Lower leg skin (tissue), 4 donors: ENCODE results near the gene JRKL. TPM values are rescaled to one million over a fixed set of nuclear protein-coding genes. Genes with fewer than 3 reads are reported as not detected.
"Not testable (repeated sequence)": the region's sequence is repeated elsewhere in the genome, so short reads cannot be mapped to it uniquely, and the experiment has no call there.

Experiments used
- DNase-seq, 2 donors: peaks; one replicate each; pipeline ENCODE4 v3.0.0-alpha.2; 2019; ENCODE audit warnings: low spot score in 2 of 2
- H3K4me3 ChIP-seq: fragments of 200-600 bp; sonication (generic); 2 replicates; pipeline ENCODE4 v1.5.1; 2017; ENCODE audit warnings: mild to moderate bottlenecking, low read depth; ENCODE audit not compliant: poor library complexity, severe bottlenecking
- POLR2A ChIP-seq, 2 donors: fragments of 450-650 bp; IDR thresholded peaks; one replicate each; pipeline ENCODE4 v1.6.1; 2016 to 2017; ENCODE audit warnings: antibody characterized with exemption in 2 of 2, mild to moderate bottlenecking in 1 of 2, moderate library complexity in 1 of 2
- WGBS, 2 donors: methylation state at CpG; one replicate each; pipeline ENCODE4 v1.1.5; 2018; 5-methylcytosine and 5-hydroxymethylcytosine counted together
- intact Hi-C: fragments of 100-400 bp; cut with DNase I; formaldehyde crosslinking; loops from one replicate; pipeline ENCODE4 v1.15.0; 2023; ENCODE audit warnings: low total_unique reads
- total RNA-seq, 4 donors: library from RNA; depleted of rRNA; stranded (reverse); fragments of >200 nt; gene quantifications; one replicate each; pipeline ENCODE4 v1.1.0, GENCODE V29; 2016
- TF ChIP-seq, protein P1 (sequence below), 3 donors: fragments of 450-650 bp; IDR thresholded peaks; one replicate each; pipeline ENCODE4 v1.5.1; 2016; ENCODE audit warnings: antibody characterized with exemption in 3 of 3, mild to moderate bottlenecking in 3 of 3, moderate library complexity in 2 of 3

The JRKL gene
- total RNA-seq, 4 donors from 2014 or later: 4.0 to 10.2 (median 5.3) TPM

DNA sequence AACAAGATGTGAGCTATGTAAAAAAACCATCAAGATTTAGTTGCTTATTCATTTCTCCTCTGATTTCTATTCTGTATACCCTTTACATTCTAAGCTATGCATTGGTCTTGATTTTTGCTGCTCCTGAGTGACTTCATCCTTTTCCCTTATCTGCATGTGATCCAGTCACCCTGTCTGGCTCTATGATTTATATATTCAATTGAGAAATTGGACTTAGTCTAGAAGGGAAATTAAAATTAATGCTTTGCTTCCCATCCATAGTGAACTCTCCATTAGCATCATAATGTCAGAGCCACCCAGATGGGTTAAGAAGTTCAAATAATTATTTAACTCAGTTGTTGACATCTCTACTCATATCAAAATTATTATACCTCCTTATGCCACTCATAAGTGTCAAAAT lies 5.0 kb downstream of the JRKL start:
- TF ChIP-seq, protein P1, sequence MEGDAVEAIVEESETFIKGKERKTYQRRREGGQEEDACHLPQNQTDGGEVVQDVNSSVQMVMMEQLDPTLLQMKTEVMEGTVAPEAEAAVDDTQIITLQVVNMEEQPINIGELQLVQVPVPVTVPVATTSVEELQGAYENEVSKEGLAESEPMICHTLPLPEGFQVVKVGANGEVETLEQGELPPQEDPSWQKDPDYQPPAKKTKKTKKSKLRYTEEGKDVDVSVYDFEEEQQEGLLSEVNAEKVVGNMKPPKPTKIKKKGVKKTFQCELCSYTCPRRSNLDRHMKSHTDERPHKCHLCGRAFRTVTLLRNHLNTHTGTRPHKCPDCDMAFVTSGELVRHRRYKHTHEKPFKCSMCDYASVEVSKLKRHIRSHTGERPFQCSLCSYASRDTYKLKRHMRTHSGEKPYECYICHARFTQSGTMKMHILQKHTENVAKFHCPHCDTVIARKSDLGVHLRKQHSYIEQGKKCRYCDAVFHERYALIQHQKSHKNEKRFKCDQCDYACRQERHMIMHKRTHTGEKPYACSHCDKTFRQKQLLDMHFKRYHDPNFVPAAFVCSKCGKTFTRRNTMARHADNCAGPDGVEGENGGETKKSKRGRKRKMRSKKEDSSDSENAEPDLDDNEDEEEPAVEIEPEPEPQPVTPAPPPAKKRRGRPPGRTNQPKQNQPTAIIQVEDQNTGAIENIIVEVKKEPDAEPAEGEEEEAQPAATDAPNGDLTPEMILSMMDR (IDR thresholded peaks at IDR 0.05): no peak
- TF ChIP-seq POLR2A (IDR thresholded peaks at IDR 0.05): no peak
- no peak overlapping the region for H3K4me3 ChIP-seq
- no peak for DNase-seq
- intact Hi-C loops: no loop called here

DNA sequence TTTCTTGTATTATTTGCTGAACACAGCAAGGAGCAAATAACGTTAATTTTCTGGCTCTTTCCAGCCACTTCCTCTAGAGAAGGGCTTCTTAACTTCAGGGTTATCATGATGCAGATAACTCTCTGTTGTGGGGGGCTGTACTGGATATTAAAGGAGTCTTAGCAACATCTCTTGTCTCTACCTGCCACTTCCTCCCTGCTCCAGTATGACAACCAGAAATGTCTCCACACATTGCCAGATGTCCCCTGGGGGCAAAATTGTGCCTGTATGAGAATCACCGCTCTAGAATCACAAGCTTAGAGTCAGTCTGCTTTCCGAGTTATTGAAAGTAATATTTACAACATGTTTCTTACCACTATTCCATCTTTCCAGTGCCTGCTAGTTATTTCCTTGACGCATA lies 6.8 kb downstream of the JRKL start:
- no peak for TF ChIP-seq POLR2A (IDR thresholded peaks at IDR 0.05)
- TF ChIP-seq, protein P1 (IDR thresholded peaks at IDR 0.05): no peak
- 45 to 52% methylated on average over 4 of the region's 4 CpGs for WGBS, 2 donors
- DNase-seq: no peak
- intact Hi-C loops: no loop called here
- H3K4me3 ChIP-seq: no peak overlapping the region

DNA sequence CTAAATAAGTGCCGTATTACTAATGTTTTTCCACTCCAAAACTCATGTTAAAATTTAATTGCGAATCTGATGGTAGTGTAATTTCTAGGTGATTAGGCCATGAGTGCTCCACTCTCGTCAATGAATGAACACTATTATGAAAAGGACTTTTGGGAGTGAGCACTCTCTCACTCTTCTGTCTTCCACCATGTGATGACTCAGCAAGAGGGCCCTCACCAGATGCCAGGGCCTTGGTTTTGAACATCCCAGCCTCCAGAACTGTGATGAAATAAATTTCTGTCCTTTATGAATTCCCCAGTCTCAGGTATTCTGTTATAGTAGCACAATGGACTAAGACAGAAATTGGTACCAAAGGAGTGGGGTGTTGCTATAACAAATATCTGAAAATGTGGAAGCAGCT lies 8.1 kb downstream of the JRKL start:
- WGBS, 2 donors: 95 to 96% methylated on average over 3 of the region's 3 CpGs
- intact Hi-C loops: no loop called here
- H3K4me3 ChIP-seq: no peak overlapping the region
- DNase-seq: no peak
- TF ChIP-seq, protein P1 (IDR thresholded peaks at IDR 0.05): no peak
- no peak for TF ChIP-seq POLR2A (IDR thresholded peaks at IDR 0.05)

DNA sequence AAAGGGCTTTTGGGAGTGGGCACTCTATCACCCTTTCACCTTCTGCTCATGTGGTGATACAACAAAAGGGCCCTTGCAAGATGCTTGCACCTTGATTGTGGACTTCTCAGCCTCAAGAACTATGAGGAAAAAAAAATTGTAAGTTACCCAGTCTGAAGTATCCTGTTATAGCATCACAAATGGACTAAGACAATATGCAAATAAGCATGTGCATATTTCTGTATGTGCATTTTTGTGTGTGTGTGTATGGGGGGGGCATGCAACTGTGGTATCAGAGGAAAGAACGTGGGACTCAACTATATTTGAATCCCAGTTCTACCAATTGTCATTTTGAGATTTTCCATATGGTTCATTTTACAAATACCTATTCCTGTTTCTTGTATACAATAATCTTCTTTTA lies 10.9 kb downstream of the JRKL start:
- TF ChIP-seq, protein P1 (IDR thresholded peaks at IDR 0.05): no peak
- no peak for TF ChIP-seq POLR2A (IDR thresholded peaks at IDR 0.05)
- 94% methylated on average over 1 of the region's 1 CpG for WGBS, 2 donors
- DNase-seq: no peak
- H3K4me3 ChIP-seq: no peak overlapping the region
- intact Hi-C loops: no loop called here

DNA sequence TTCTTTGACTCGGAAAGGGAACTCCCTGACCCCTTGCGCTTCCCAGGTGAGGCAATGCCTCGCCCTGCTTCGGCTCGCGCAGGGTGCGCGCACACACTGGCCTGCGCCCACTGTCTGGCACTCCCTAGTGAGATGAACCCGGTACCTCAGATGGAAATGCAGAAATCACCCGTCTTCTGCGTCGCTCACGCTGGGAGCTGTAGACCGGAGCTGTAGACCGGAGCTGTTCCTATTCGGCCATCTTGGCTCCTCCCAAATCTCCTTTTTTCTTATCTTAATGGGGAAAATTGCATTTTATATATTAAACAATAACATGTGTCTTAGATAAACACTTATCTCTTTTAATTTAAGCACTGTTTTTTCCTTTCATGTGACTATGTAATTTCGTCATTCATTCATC lies 21.6 kb downstream of the JRKL start:
- WGBS, 2 donors: 74 to 83% methylated on average over 9 to 18 of the region's 18 CpGs
- H3K4me3 ChIP-seq, intact Hi-C loops: not testable (repeated sequence)

DNA sequence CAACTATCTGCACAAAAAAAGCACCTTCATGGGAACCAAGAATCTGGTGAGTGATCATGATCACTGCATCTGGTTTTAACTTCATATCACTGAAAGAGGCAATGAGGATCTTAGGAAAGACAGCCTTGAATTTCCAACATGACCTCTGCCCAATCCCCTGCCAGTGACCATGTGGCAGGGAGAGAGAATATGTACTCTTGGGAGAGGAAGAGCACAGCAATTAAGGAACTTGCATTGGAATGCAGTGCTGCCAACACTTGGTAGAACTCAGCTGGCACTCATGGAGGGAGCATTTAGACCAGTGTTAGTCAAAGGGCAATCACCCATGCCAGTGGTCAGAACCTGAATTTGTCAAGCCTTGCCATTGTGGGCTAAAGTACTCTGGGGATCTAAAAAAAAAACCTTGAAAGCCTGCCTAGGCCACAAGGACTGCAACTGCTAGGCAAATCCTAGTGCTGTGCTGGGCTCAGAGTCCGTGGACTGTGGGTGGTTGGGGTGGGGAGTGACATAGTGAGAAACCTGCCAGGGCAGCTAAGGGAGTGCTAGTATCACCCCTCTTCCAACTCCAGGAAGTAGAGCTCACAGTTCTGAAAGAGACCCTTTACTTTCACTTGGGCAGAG lies 23.1 kb downstream of the JRKL start:
- H3K4me3 ChIP-seq: no peak overlapping the region
- no peak for DNase-seq
- intact Hi-C loops: no loop called here
- WGBS, 2 donors: 69 to 83% methylated on average over 1 of the region's 1 CpG
- TF ChIP-seq, protein P1 (IDR thresholded peaks at IDR 0.05): no peak
- TF ChIP-seq POLR2A (IDR thresholded peaks at IDR 0.05): no peak

More for the DNA sequence above, 21.6 kb downstream of the JRKL start:
- not testable (repeated sequence) for DNase-seq
